Right lobe of liver (tissue), 6 donors: ENCODE measurements around the gene KIF25. TPM values are rescaled to one million over a fixed set of nuclear protein-coding genes. Genes with fewer than 3 reads are reported as not detected.

Source experiments
- ATAC-seq, 4 donors: fragments of 200-7000 bp; cut with Tn5 transposase; one replicate each; pipeline ENCODE4 v1.9.1; 2020; ENCODE audit warnings: mild to moderate bottlenecking in 4 of 4, moderate library complexity in 4 of 4
- DNase-seq, 3 donors: peaks; one replicate each; pipeline ENCODE4 v3.0.0-alpha.2; 2020
- H3K27ac ChIP-seq, 3 donors: fragments of 200-600 bp; one replicate each; pipeline ENCODE4 v1.8.0; 2022
- H3K27me3 ChIP-seq, 2 donors: fragments of 200-600 bp; one replicate each; pipeline ENCODE4 v1.8.0; 2022
- H3K36me3 ChIP-seq, 4 donors: fragments of 200-600 bp; sonication (generic) in 1 of 4; one replicate each; pipeline versions ENCODE4 v1.5.1 to v1.8.0; 2017 to 2022; ENCODE audit warnings: control low read depth in 1 of 4
- H3K4me1 ChIP-seq, 4 donors: fragments of 200-600 bp; sonication (generic) in 1 of 4; one replicate each; pipeline versions ENCODE4 v1.5.1 to v1.8.0; 2017 to 2022; ENCODE audit warnings: control low read depth in 1 of 4
- H3K4me3 ChIP-seq, 3 donors: fragments of 200-600 bp; one replicate each; pipeline ENCODE4 v1.8.0; 2022
- H3K9me3 ChIP-seq, 4 donors: fragments of 200-600 bp; sonication (generic) in 1 of 4; one replicate each; pipeline versions ENCODE4 v1.5.1 to v1.8.0; 2017 to 2022; ENCODE audit warnings: control low read depth in 1 of 4
- CTCF ChIP-seq, 4 donors: fragments of 200-600 bp in 3 of 4; fragments of 450-650 bp in 1 of 4; IDR thresholded peaks; one replicate each; pipeline versions ENCODE4 v1.5.1 to v1.8.0; 2016 to 2022; ENCODE audit warnings: antibody characterized with exemption in 4 of 4, mild to moderate bottlenecking in 2 of 4
- POLR2A ChIP-seq: fragments of 450-650 bp; IDR thresholded peaks from one replicate; pipeline ENCODE4 v1.6.1; 2017; ENCODE audit warnings: antibody characterized with exemption, mild to moderate bottlenecking
- WGBS: methylation state at CpG from one replicate; pipeline ENCODE4 v1.1.6; 2018; ENCODE audit warnings: low coverage, low lambda C conversion rate; ENCODE audit not compliant: insufficient coverage; ENCODE audit errors: missing lambda C conversion rate; 5-methylcytosine and 5-hydroxymethylcytosine counted together
- intact Hi-C, 2 donors: fragments of 100-400 bp; cut with DNase I; formaldehyde crosslinking; loops; one replicate each; pipeline versions ENCODE4 v1.11.2 to v1.14.1; 2022
- total RNA-seq, 6 experiments: library from RNA; depleted of rRNA in 2 of 6; stranded (reverse); fragments of >200 nt in 2 of 6; fragmentation: NEBNext Ultra II Directional in 3 of 6; extraction: Animal tissue kit (Norgen Biotek cat#: 25700) in 3 of 6; gene quantifications; one replicate each; pipeline versions ENCODE4 v1.1.0 to v1.2.4, GENCODE V29; 2016 to 2023
- donor health status: DM: no; HTN: yes; CAD: no.
- donor health status: DM: no; HTN: no; CAD: no.
- donor health status: DM: no; HTN: no; CAD: no.
- donor health status: DM: no; HTN: yes; CAD: no.
- donor health status: DM: no; HTN: yes; CAD: no.

KIF25 gene
- total RNA-seq, 6 experiments from 2014 or later: 0.15 TPM; not detected in 5

GRCh38 chr6:167978607-167979006, 18.9 kb upstream of the KIF25 start:
- DNase-seq: no peak
- Histone ChIP-seq H3K9me3 (no peaks in the 10 kb centered on the region), H3K4me1 (peaks cover 0 to 5% (median 0%) of the 10 kb centered on the region in 4 donors), H3K36me3 (no peaks in the 10 kb centered on the region), H3K27ac (no peak overlapping the region), H3K4me3 (no peak overlapping the region), H3K27me3 (no peaks in the 10 kb centered on the region)
- 59% methylated on average over 7 of the region's 7 CpGs for WGBS
- no peak for TF ChIP-seq CTCF (IDR thresholded peaks at IDR 0.05)
- TF ChIP-seq POLR2A: no peak
- no peak for ATAC-seq
- intact Hi-C loops: no loop called here

GRCh38 chr6:167979436-167980139, 17.9 kb upstream of the KIF25 start:
- WGBS: 88% methylated on average over 10 of the region's 12 CpGs
- peaks cover 0 to 4% (median 0%) of the 10 kb centered on the region in 4 donors for H3K4me1 ChIP-seq
- TF ChIP-seq CTCF (IDR thresholded peaks at IDR 0.05) (no peak), POLR2A (no peak)
- H3K4me3 ChIP-seq: no peak overlapping the region
- no peak for ATAC-seq
- no peak for DNase-seq
- intact Hi-C loops: no loop called here
- no peaks in the 10 kb centered on the region for H3K27me3 ChIP-seq
- H3K36me3 ChIP-seq: no peaks in the 10 kb centered on the region
- no peak overlapping the region for H3K27ac ChIP-seq
- no peaks in the 10 kb centered on the region for H3K9me3 ChIP-seq

- DNase-seq (no peak), ATAC-seq (no peak)
- Histone ChIP-seq H3K4me3 (no peak overlapping the region), H3K27ac (no peak overlapping the region), H3K4me1 (no peaks in the 10 kb centered on the region), H3K9me3 (no peaks in the 10 kb centered on the region), H3K36me3 (no peaks in the 10 kb centered on the region), H3K27me3 (no peaks in the 10 kb centered on the region)
- 62% methylated on average over 3 of the region's 3 CpGs for WGBS
- TF ChIP-seq POLR2A (no peak), CTCF (IDR thresholded peaks at IDR 0.05) (no peak)
- intact Hi-C loops: no loop called here
These were observed 16.4 kb upstream of the KIF25 start for GRCh38 chr6:167980911-167981580.

GRCh38 chr6:167981916-167982462, 15.5 kb upstream of the KIF25 start:
- DNase-seq (no peak), ATAC-seq (no peak)
- H3K36me3 ChIP-seq: no peaks in the 10 kb centered on the region
- TF ChIP-seq POLR2A (no peak), CTCF (IDR thresholded peaks at IDR 0.05) (no peak)
- no peak overlapping the region for H3K27ac ChIP-seq
- no peaks in the 10 kb centered on the region for H3K9me3 ChIP-seq
- H3K4me3 ChIP-seq: no peak overlapping the region
- H3K4me1 ChIP-seq: no peaks in the 10 kb centered on the region
- 85% methylated on average over 7 of the region's 7 CpGs for WGBS
- no peaks in the 10 kb centered on the region for H3K27me3 ChIP-seq
- intact Hi-C loops: no loop called here
